ENCODE measurements around the gene WBP2NL. TPM values are rescaled to one million over a fixed set of nuclear protein-coding genes. Genes with fewer than 3 reads are reported as not detected.
"Not testable (repeated sequence)": the region's sequence is repeated elsewhere in the genome, so short reads cannot be mapped to it uniquely, and the experiment has no call there.

Gene WBP2NL
- total RNA-seq, 1 donor from 2014 or later: 1.9 TPM

- peaks cover 28% of the 10 kb centered on the region for H3K36me3 ChIP-seq
- peak within 1 kb of the TSS; percentile 85 for H3K27ac ChIP-seq
- intact Hi-C loops (cut with DNase I): no loop called here
- H3K27me3 ChIP-seq (ENCODE audit: low read depth): no peaks in the 10 kb centered on the region
- TF ChIP-seq CTCF (IDR thresholded peaks at IDR 0.05): no peak
- DNase-seq (peak; percentile 98), ATAC-seq (peak; percentile 97 to 98)
- H3K4me3 ChIP-seq: peak within 1 kb of the TSS; percentile 76
- H3K9me3 ChIP-seq: no peaks in the 10 kb centered on the region
- H3K4me1 ChIP-seq: peaks cover 49% of the 10 kb centered on the region
Observed at GRCh38 chr22:42070517-42071422, 72.2 kb downstream of the WBP2NL start, which contains the start of gene NAGA. NAGA (minus strand) TSS chr22:42070812; CDS start chr22:42070297, 515 bp downstream.

GRCh38 chr22:42071508-42071907, 72.9 kb downstream of the WBP2NL start:
- ATAC-seq; H3K27me3 ChIP-seq (ENCODE audit: low read depth); intact Hi-C loops (cut with DNase I); H3K9me3 ChIP-seq; DNase-seq: not testable (repeated sequence)
- Histone ChIP-seq H3K27ac (peak overlapping the region; percentile 85), H3K4me3 (peak overlapping the region; percentile 76), H3K4me1 (peaks cover 49% of the 10 kb centered on the region), H3K36me3 (peaks cover 26% of the 10 kb centered on the region)

GRCh38 chr22:42072606-42073330, 74.2 kb downstream of the WBP2NL start:
- intact Hi-C loops (cut with DNase I): no loop called here
- H3K4me3 ChIP-seq: no peak overlapping the region
- H3K9me3 ChIP-seq: no peaks in the 10 kb centered on the region
- H3K36me3 ChIP-seq: peaks cover 21% of the 10 kb centered on the region
- DNase-seq: no peak
- no peak for TF ChIP-seq CTCF (IDR thresholded peaks at IDR 0.05)
- H3K27me3 ChIP-seq (ENCODE audit: low read depth): no peaks in the 10 kb centered on the region
- peaks cover 51% of the 10 kb centered on the region for H3K4me1 ChIP-seq
- no peak for ATAC-seq
- no peak overlapping the region for H3K27ac ChIP-seq

- TF ChIP-seq CTCF (IDR thresholded peaks at IDR 0.05): no peak
- no peak for ATAC-seq
- H3K27ac ChIP-seq: peak overlapping the region; percentile 96
- peaks cover 20% of the 10 kb centered on the region for H3K36me3 ChIP-seq
- peaks cover 57% of the 10 kb centered on the region for H3K4me1 ChIP-seq
- H3K9me3 ChIP-seq: no peaks in the 10 kb centered on the region
- H3K4me3 ChIP-seq: peak overlapping the region; percentile 73
- H3K27me3 ChIP-seq (ENCODE audit: low read depth): no peaks in the 10 kb centered on the region
- intact Hi-C loops (cut with DNase I): no loop called here
- no peak for DNase-seq
Observed at GRCh38 chr22:42073621-42074041, 75.0 kb downstream of the WBP2NL start.

GRCh38 chr22:42074132-42074811, 75.7 kb downstream of the WBP2NL start, which contains the start of gene PHETA2:
PHETA2 (plus strand) TSS chr22:42074248; CDS start chr22:42077294, 3,046 bp downstream.
- Histone ChIP-seq H3K4me3 (peak within 1 kb of the TSS; percentile 73), H3K4me1 (peaks cover 55% of the 10 kb centered on the region), H3K27ac (peak within 1 kb of the TSS; percentile 96), H3K27me3 (ENCODE audit: low read depth) (no peaks in the 10 kb centered on the region), H3K36me3 (peaks cover 20% of the 10 kb centered on the region), H3K9me3 (no peaks in the 10 kb centered on the region)
- intact Hi-C loops (cut with DNase I): no loop called here
- DNase-seq: peak; percentile 77
- TF ChIP-seq CTCF (IDR thresholded peaks at IDR 0.05): peak; percentile 55
- ATAC-seq: peak; percentile 4 to 9

All from lower lobe of right lung (tissue), 2 donors.